HG03196 (cell line): ENCODE data around the gene GRIN3B.

Experiments used
- ATAC-seq: cut with Tn5 transposase; IDR thresholded peaks from one replicate; pipeline ENCODE4 v1.9.1; 2021; ENCODE audit not compliant: unreplicated experiment

Gene GRIN3B

DNA sequence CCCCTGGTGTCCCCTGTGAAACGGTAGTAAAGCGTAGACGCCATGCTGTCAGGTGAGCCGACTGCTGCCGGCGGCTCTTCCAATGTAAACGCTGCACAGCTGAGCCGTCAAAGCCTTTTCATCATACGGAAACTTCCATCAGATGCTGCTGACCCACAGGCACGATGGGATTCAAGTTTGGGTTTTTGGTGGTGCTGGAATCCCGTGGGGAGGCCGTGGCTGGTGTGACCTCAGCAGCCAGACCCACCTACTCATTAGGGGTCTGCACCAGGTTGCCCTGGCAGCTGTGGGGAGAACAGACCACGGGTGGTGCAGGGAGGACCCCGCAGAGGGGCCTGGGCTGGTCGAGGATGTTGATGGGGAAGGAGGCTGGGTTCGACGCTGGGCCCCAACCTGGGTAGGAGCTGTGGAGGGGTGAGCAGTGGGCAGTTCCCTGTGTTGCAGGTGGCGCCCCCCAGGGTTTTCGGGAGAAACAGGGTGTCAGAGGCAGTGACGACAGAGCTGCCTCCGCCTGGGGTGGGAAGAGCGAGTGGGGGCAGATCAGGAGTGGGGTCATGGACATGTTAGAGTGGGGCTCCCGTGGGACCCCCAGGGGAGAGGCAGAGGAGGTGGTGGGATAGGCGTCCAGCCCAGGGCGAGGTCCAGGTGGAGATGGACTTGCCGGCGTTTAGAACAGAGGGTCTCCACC lies 6.6 kb downstream of the GRIN3B start:
- ATAC-seq = no peak

DNA sequence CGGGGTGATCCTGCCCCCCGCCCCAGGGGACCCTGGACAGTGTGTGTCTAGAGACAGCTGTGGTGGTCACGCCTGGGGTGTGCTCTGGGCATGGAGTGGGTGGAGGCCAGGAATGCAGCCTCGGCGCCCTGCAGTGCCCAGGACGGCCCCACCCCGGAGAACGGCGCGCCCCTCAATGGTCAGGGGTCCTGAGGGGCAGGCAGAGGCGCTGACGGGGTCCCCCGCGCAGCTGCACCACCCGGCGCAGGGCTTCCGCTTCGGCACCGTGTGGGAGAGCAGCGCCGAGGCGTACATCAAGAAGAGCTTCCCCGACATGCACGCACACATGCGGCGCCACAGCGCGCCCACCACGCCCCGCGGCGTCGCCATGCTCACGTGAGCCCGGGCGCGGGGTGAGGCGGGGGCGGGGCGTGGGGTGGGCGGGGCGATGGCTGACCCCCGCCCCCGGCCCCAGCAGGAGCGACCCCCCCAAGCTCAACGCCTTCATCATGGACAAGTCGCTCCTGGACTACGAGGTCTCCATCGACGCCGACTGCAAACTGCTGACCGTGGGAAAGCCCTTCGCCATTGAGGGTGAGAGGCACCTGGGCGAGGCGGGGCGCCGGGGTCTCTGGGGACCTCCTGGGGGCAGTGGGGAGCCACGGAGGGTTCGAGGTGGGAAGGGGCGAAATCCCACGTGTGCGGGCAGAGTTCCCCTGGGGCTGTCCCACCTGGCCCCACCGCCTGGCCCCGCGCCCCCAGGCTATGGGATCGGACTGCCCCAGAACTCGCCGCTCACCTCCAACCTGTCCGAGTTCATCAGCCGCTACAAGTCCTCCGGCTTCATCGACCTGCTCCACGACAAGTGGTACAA lies 7.4 kb downstream of the GRIN3B start:
- no peak for ATAC-seq

DNA sequence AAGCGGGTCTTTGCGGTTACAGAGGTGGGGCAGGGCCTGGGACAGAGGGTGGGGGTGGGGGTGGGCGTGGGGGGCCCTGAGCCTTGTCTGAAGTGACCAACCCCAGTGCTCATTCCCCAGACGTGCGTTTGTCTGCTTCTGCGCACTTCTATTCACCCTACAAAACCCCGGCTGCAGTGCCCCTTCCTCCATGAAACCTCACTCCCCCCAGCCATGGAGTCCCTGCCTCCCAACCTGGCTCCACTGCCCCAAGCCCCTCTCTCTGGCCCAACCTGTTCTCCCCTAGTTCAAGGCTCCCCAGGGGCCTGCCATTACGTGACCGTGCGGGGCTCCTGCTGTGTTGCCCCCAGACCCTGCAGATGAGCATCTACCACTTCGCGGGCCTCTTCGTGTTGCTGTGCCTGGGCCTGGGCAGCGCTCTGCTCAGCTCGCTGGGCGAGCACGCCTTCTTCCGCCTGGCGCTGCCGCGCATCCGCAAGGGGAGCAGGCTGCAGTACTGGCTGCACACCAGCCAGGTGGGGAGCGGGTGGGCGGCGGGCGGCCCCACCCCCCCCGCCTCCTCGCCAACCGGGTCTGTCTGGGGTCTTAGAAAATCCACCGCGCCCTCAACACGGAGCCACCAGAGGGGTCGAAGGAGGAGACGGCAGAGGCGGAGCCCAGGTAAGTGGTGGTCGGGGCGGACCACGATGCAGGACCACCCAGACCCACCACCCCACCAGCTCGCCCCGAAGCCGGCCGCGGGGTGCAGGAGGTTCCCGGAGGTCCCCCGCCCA lies 8.2 kb downstream of the GRIN3B start:
- ATAC-seq = no peak

DNA sequence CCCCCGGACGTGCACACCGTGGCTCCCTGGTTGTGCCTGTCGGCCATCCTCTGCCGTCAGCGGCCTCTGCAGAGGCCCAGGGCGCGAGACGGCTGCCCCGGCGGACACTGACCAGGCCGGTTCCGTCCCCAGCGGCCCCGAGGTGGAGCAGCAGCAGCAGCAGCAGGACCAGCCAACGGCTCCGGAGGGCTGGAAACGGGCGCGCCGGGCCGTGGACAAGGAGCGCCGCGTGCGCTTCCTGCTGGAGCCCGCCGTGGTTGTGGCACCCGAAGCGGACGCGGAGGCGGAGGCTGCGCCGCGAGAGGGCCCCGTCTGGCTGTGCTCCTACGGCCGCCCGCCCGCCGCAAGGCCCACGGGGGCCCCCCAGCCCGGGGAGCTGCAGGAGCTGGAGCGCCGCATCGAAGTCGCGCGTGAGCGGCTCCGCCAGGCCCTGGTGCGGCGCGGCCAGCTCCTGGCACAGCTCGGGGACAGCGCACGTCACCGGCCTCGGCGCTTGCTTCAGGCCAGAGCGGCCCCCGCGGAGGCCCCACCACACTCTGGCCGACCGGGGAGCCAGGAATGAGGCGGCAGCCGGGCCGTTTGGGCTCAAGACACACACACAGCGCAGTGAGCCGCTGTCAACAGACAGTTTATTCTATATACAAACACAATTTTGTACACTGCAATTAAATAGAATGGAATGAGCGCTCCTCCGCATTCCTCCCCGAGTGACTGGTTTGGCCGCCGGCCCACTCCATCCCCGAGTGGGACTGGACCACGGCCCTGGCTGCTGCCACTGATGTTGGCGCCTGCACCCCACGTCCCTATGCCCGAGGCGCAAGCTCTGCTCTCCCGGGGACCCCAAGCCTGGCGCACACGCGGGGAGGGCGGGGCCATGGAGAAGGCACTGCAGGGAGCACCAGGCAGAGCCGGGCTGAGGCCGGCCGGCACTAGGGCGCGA lies 9.1 kb downstream of the GRIN3B start:
- ATAC-seq = no peak

DNA sequence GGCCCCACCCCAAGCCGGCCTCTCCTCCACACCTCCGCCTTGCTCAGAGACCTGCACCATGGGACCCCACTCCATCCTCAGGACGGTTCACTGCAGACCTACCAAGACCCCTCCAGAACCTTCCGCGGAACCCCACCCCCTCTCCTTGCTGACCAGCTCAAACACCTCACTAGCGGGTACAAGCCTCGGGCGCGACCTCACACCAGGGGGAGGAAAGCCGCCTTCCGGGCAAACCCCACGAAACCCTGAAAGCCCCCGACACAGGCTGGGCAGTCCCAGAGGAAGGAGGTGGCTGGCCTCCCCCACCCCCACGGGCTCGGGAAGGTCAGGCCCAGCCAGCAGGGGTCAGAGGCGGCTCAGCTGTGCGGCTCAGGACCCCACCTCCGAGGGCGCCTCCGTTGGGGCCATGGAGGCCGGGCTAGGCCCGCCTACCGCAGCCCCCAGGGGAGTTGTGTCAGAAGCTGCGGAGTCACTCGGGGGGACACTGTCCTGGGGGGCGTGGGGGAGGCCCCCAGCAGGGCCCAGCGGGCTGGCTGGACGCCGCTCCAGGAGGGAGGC lies 9.8 kb downstream of the GRIN3B start:
- no peak for ATAC-seq

DNA sequence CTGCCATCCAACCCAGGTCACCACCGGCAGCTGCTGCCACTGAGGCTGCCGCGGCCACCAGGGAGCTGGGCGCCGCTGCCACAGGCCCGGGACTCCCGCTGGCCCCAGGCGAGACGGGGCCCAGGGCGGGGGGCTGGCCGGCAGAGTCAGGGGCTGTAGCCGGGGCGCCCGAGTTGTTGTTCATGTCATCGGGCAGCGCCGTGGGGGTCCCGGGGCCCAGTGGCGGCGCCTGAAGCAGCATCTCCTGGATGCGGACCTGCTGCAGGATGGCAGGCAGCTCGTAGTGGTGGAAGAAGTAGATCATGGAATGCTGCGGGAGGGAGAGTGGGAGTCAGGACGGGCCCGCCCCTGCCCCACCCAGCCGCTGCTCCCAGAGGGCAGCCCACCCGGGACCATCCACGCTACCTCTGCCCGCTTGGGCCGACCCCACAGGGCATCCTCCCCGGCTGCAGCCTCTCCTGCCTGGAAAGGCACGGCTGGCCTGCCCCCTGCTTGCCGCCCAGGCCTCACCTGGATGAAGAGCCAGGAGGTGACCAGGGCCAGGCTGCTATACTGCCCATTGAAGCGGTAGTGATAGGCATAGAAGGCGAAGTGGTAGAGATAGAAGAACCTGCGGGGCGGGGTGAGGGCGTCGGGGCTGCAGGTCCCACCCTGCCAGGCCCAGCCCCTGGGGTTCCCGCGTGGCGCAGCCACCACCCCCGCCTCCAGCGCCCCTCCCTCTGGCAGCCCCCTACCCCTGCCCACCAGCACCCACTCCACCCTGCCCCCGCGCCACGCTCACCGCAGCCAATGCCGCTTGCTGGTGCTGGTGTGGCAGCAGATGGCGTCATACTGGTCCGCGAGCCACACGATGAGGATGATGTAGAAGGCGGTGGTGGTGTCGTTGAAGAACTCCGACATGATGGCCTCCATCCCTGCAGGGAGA lies 10.6 kb downstream of the GRIN3B start:
- ATAC-seq = no peak

DNA sequence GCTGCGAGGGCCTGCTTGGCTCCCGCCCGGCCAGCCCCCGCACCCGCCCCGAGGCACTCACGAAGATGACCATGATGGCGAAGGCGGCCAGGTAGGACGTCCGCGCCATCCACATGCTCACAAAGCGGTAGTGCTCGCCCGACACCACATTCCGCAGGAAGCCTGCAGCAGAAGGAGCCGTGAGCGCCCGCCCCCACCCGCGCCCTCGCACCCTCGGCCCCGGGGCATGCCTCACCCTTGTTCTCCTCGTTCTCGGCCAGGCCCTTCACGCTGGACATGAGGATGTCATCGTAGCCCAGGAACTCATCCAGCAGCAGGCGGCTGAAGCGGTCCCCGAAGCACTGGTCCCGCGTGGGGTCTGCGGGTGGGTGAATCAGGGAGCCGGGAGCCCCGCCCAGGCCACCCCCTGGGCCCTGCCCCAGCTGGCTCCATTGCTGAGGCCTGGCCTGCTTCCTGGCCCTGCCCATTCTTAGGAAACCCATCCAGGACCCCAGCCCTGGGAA lies 11.7 kb downstream of the GRIN3B start:
- ATAC-seq = no peak

DNA sequence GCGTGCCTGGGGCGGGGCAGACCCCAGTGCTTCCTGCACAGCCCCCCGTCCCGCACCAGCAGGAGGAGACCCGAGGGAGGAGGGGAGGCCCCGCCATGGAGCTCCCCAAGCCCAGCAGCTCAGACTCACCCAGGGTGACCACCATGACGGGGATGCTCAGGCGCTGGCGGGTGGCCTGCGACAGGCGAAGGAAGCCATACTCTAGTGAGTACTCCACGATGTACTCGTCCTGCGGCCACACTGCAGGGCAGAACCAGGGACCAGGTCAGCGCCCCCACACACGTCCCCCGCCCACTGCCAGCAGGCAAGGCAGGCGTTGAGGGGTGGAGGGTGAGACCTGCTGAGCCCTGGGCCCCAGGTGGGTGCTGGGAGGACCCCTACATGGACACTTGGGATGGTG lies 12.1 kb downstream of the GRIN3B start:
- ATAC-seq = no peak

DNA sequence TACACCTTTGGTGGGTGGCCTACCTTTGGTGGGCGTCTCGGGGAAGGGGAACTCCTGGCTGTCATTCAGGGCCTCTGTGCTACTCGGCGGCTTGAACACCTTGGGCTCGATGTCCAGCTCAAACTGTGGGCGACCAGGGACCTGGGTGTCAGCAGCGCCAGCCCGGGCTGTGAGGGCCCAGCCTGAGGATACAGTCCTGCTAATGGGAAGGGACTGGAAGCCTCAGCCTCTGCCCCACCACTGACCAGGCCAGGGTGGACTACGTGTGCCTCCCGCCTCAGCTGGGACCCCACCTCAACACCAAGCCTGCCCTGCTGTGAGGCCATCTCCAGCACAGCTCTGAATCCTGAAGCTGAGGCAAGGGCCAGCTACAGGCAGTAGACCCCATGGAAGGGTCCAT lies 13.0 kb downstream of the GRIN3B start:
- ATAC-seq = no peak

DNA sequence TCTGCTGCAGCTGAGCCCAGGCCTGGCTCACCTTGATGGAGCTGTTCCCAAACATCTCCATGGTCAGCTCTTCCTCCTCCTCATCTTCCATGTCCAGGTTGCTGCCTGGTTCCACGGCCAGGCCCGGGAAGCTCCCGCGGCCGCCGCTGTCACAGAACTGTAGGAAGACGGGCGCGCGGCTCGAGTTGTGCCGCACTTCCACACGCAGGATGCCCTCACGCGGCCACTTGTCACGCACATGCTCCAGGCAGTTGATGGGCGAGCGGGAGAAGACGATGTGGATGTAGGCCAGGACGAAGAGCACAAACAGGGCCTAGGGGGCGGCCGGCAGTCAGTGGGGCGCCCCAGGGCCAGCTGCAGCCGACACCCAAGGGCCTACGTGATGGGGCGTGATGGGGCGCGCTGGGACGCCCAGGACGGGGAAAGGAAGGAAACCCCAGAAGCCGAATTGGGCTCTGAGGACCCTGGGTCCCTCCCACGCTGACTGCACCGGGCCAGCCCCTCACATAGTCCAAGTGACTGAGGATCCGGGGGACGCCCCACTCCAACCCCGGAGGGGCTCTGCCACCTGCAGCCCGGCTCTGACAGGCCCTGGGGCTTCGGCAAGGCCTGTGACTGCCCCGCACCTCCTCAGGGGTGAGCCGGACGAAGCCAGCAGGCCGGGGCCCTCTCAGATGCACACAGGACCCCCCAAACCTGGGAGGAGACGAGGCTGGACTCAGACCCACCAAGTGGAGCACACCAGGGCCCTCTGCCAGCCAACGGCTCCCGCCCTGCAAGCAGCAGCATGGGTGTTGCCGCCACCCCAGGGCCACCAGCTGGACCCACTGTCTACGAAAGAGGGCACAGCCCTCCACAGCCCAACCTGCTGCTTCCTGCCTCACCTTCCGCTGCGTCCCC lies 14.2 kb downstream of the GRIN3B start:
- no peak for ATAC-seq

DNA sequence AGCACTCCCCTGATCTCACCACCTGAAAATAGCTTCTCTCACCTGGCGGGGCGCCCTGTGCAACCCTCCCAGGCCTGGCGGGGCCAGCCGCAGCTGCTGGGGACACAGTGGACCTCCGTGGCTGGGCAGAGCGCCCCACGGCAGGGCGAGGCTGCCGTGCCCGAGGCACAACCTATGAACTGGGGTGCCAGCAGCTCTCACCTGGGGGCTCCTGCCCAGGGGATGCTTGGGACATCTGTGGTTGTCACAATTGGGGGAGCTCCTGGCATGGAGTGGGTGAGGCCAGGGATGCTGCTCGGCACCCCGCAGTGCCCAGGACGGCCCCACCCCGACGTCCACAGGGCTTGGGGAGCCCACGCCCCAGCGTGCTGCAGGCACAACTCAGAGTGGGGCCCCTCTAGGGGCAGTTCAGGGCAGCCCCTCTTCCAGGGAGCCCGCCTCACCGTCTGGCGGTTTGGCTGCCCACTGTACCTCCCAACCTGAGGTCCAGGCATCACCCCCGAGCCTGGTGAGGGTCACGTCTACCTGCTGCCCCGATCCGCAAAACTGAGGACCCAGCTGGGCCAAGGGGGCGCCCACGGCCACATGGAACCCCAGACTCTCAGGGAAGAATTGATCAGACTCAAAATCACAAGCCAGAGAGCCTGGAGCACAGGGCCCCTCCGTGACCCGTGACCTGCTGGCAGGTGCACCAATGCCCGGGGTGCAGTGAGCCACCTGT lies 15.0 kb downstream of the GRIN3B start:
- ATAC-seq = no peak

DNA sequence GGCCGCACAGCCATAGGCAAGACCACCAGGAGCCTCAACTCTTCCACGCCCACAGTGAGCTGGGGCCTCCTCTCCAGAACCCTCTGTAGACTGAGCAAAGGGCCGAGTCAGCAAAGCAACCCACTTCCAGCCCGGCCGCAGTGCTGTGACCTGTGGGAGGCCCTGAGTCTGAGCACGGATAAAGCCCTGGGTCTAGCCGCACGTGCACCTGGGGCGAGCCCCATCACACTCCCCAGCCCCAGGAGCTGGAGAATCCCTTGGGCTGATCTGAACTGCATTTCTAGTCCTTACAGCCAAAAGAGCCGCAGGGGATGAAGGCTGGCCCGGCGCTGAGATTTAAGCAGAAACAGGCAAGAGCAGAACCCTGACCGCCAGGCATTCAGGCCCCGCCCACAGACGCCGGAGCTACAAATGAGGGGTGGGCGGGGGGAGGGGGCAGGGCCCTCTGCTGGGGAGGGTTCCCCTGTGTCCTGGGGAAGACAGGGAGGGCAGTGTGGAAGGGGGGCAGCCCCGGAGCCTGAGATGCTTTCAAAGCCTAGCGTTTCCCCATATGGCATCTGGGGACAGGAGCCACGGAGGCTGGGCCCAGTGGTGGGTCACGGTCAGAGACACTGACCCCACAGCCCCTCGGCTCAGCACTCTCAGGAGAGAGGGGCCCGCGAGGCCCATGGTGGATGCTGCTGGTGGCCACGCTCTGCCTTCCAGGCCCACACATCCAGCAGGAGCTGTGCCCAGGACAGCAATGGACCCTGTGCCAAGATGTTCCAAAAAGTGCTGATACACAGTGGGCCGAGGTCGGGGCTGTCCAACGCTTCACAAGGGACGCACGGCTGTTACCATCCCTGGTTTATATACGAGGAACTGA lies 15.8 kb downstream of the GRIN3B start:
- ATAC-seq = no peak

DNA sequence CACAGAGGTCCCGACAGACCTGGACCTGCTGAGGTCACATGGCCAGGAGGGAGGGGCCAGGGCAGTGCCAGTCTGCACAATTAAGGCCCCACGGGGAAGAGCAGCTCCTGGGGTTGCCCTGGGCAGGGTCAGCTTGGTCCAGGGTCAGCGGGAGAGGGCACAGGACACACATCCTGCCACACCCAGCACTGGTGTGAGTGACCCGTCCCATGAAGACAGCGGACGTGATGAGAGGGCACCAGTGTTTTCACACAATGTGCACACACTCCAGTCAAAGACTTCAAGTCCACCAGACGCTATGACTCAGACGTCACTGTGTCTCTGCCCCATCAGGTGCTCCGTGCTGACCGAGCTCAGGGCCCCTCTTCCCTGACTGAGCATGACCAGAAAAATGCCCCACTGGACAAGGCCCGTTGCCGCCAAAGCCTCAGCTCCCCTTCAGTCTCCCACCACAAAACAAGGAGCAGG lies 16.5 kb downstream of the GRIN3B start:
- ATAC-seq = no peak

DNA sequence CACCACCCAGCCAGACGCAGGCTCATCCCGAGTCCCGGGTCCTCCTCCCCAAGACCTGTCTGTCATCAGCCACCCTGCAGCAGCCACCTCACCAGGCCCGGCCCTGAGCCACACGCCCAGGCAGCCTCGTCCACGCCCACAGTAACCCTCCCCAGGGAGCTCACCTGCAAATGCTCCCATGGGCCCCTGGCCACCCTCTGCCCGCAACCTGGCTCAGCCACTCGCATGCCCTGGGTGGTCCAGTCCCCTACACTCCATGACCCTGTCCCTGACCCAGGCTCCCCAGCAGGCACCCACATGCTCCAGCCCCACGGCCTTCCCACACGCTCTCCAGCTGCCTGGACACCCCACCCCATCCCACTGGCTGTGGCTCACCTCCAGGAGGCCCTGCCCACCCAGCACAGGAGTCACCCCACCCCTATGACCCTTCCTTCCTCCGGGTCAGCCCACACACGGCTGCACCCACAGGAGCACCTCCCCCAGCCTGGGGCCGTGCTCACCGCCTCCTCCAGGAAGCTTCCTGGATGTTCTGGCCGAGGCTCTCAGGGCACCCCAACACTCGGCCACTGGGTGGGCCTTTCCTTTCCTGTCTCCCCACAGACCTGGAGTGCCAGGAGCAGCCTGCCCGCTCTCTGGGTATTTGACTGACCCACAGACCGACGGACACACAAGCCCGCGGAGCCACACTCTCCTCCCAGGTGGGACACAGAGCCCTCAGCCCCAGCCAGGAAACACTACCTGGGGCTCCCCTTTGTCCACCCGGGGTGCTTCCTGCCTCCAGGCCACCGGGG lies 17.1 kb downstream of the GRIN3B start:
- ATAC-seq = no peak

DNA sequence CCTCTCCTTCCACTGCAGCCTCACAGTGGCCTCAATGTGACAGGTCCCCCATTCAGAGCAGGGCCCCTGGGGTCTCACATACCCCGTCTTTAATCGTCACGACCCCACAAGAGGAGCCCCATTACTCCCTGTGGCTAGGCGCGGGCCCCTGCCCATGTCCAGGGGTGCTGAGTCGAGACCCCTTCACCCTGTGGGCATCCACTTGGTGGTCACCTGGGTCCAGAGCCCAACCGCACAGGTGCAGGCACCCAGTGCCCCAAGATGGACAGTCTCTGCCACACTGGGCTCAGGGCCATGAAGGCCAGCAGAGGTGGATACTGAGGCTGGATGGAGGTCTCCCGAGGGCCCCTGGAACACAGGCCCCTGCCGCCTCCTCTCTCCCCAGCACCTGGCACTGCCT lies 17.7 kb downstream of the GRIN3B start:
- ATAC-seq = no peak

DNA sequence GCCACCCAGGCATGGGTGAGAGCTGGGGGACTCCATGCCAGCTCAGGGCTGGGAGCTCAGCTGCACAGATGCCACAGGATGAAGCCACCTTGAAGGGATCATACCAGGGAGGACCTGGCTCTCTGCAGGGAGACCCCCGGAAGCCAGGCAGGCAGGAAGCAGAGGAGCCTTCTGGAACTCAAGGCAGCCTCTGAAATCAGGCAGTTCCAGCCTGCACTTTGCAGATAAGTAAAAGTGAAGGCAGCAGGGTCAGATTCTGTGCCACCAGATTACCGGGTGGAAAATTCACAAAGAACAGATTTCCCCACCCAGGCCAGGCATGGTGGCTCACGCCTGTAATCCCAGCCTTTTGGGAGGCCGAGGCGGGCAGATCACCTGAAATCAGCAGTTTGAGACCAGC lies 18.2 kb downstream of the GRIN3B start:
- no peak for ATAC-seq
